Nucleus accumbens (tissue), 56 donors: Measurements from ENCODE around the gene PLEKHF1.

Experiments used
- DNase-seq, 56 donors: peaks; one replicate each; lab custom pipeline; 2025; lab: John Stamatoyannopoulos, UW

PLEKHF1 gene

GRCh38 chr19:29715701-29716581 lies 50.7 kb downstream of the PLEKHF1 start:
- DNase-seq = peak in 1 of 56 donors; percentile 57

DNA sequence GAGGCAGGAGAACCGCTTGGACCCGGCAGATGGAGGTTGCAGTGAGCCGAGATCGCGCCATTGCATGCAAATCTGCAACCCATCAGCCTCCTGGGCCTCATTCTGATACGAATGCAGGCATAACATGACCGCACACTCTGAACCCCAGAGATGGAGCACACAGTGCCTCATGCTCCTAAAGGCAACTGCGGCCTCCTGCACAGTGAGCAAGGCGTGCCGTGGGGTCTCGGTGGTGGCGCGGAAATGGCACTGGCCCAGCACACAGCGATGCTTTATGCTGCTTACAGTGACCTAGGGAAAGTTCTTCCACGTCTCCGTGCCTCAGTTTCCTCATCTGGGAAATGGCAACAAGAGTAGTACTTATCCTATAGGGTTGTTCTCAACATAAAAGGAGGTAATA lies 51.8 kb downstream of the PLEKHF1 start:
- no peak for DNase-seq

DNA sequence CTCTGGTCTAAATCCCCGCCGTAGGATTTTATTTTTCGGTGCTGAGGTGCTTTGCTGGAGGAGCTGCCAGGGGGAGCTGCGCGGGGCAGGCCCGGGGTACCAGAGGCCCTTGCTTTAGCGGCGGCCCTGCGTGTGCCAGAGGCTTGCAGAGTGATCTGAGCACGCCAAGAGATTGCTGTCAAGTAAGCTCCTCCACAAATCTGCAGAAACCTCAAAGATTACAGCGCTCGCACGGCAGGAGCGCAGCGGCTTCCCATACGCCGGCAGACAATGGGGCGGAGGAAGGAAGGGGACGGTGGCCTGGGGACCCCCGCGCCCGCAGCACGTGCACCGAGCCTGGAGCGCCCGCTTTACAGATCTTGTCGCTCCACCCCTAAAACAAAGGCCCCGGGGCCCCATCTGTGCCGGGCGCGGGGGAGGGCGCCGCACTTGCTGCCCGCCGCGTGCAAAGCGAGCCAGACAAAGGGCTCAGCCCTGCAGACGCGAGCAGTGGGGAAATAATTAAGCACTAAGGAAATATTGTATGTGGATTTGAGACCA lies 58.9 kb downstream of the PLEKHF1 start:
- DNase-seq = peak in 27 of 56 donors; percentile 4 to 60 (median 22)

- no peak for DNase-seq
Measured at GRCh38 chr19:29724746-29725145, 59.5 kb downstream of the PLEKHF1 start.
